HepG2 (cell line): ENCODE results near the gene SPINK9. TPM values are rescaled to one million over a fixed set of nuclear protein-coding genes. Genes with fewer than 3 reads are reported as not detected.

Source experiments
- ATAC-seq: fragments of 200-7000 bp; cut with Tn5 transposase; 3 replicates; pipeline ENCODE4 v1.9.1; 2020; ENCODE audit warnings: mild to moderate bottlenecking, moderate library complexity
- BruUV-seq: library from RNA; stranded (reverse); fragments of 400-500 nt; replicated peaks from 2 replicates; lab custom pipeline; 2021; lab: Mats Ljungman, UMichigan
- CTCF ChIA-PET: fragments of 300-600 bp; formaldehyde crosslinking; extraction: SDS; loops from one replicate; lab custom pipeline; 2021; ENCODE audit warnings: low total read pairs, inconsistent platforms, low intra/inter-chr PET ratio; lab: Yijun Ruan, JAX
- POLR2A ChIA-PET: fragments of 350-600 bp; sonication (Branson Sonifier 250); formaldehyde crosslinking; loops from one replicate; lab custom pipeline; 2020; ENCODE audit warnings: antibody characterized with exemption, inconsistent platforms; lab: Yijun Ruan, JAX
- DNase-seq: peaks from one replicate; pipeline ENCODE4 v3.0.0-alpha.2; 2015; ENCODE audit warnings: low spot score
- FAIRE-seq: peaks from 3 replicates; lab custom pipeline; 2011; peaks lifted over from hg19 to GRCh38; lab: Jason Lieb, UNC
- H2AFZ ChIP-seq: one replicate; pipeline ENCODE4 v1.6.1; 2011; ENCODE audit warnings: low read length, inconsistent platforms
- H3K27ac ChIP-seq: fragments of 300-600 bp; 3 replicates; pipeline ENCODE4 v1.8.0; 2011; ENCODE audit warnings: mixed run types, mild to moderate bottlenecking, mixed read lengths, low read length, inconsistent platforms; ENCODE audit not compliant: insufficient read depth; ENCODE audit errors: extremely low read length
- H3K27me3 ChIP-seq, 2 experiments: fragments of 200-600 bp in 1 of 2; 2 replicates in 1 of 2; 3 replicates in 1 of 2; pipeline versions ENCODE4 v1.6.0 to v1.8.0; 2011; ENCODE audit warnings: low read length in 2 of 2, mild to moderate bottlenecking in 2 of 2, moderate library complexity in 2 of 2, inconsistent platforms in 1 of 2; ENCODE audit not compliant: insufficient read depth in 2 of 2, control insufficient read depth in 1 of 2
- H3K36me3 ChIP-seq, 2 experiments: fragments of 200-600 bp in 1 of 2; replicated peaks in 1 of 2; 2 replicates in 1 of 2; 3 replicates in 1 of 2; pipeline versions ENCODE4 v1.5.1 to v1.8.0; 2011; ENCODE audit warnings: low read length in 2 of 2, inconsistent platforms in 1 of 2; ENCODE audit not compliant: insufficient read depth in 2 of 2, control insufficient read depth in 1 of 2
- H3K4me1 ChIP-seq: 2 replicates; pipeline ENCODE4 v1.5.1; 2012; ENCODE audit warnings: low read length, inconsistent platforms; ENCODE audit not compliant: insufficient read depth
- H3K4me2 ChIP-seq: 2 replicates; pipeline ENCODE4 v1.6.0; 2011; ENCODE audit warnings: low read depth, low read length, inconsistent platforms
- H3K4me3 ChIP-seq, 3 experiments: fragments of 200-600 bp in 1 of 3; sonication (generic), shearing (Covaris generic) in 1 of 3; replicated peaks in 1 of 3; 2 replicates each; pipeline ENCODE4 v1.5.1; 2011 to 2016; ENCODE audit warnings: low read length in 3 of 3, inconsistent platforms in 2 of 3, low read depth in 2 of 3, mild to moderate bottlenecking in 2 of 3, control low read depth in 1 of 3, mixed read lengths in 1 of 3; ENCODE audit not compliant: insufficient read depth in 1 of 3
- H3K79me2 ChIP-seq: one replicate; pipeline ENCODE4 v1.6.1; 2011; ENCODE audit warnings: low read length, inconsistent platforms; ENCODE audit not compliant: insufficient read depth
- H3K9ac ChIP-seq: 2 replicates; pipeline ENCODE4 v1.6.0; 2011; ENCODE audit warnings: mild to moderate bottlenecking, low read depth, low read length, inconsistent platforms; ENCODE audit not compliant: insufficient read depth
- H3K9me3 ChIP-seq: 2 replicates; pipeline ENCODE4 v1.5.1; 2012; ENCODE audit warnings: mild to moderate bottlenecking, low read length
- H4K20me1 ChIP-seq: 2 replicates; pipeline ENCODE4 v1.6.0; 2011; ENCODE audit warnings: inconsistent platforms, mild to moderate bottlenecking, low read length, moderate library complexity; ENCODE audit not compliant: insufficient read depth
- MAFK ChIP-seq, 2 experiments: IDR thresholded peaks in 1 of 2; conservative IDR thresholded peaks in 1 of 2; 2 replicates each; pipeline ENCODE4 v1.6.1; 2011; ENCODE audit warnings: improper control_type of control experiment in 2 of 2, low read length in 2 of 2
- MYNN ChIP-seq: sonication (generic); formaldehyde crosslinking; IDR thresholded peaks from 2 replicates; pipeline ENCODE4 v1.4.0; 2020; ENCODE audit warnings: mild to moderate bottlenecking, low read depth, missing genetic modification reagents
- ZNF317 ChIP-seq: sonication (generic); formaldehyde crosslinking; IDR thresholded peaks from 2 replicates; pipeline ENCODE4 v1.5.0; 2020; ENCODE audit warnings: mild to moderate bottlenecking, missing genetic modification reagents
- ZNF407 ChIP-seq: sonication (generic); formaldehyde crosslinking; IDR thresholded peaks from one replicate; pipeline ENCODE4 v1.5.1; 2020; ENCODE audit warnings: mild to moderate bottlenecking, missing genetic modification reagents; ENCODE audit errors: not compliant biosample characterization
- WGBS: methylation state at CpG from one replicate; pipeline ENCODE4 v1.1.6; 2017; ENCODE audit warnings: low lambda C conversion rate; 5-methylcytosine and 5-hydroxymethylcytosine counted together
- in situ Hi-C: cut with HindIII; loops from 2 replicates; pipeline ENCODE4 v1.10.0; 2017; ENCODE audit warnings: low pct_unique_long_range_greater_than_20kb; ENCODE audit not compliant: extremely low pct_ligation_motif_present
- intact Hi-C: fragments of 100-400 bp; cut with micrococcal nuclease; formaldehyde crosslinking; loops from one replicate; pipeline ENCODE4 v1.10.0; 2022; ENCODE audit not compliant: unreplicated experiment
- polyA plus RNA-seq, 8 experiments: library from polyadenylated mRNA; depleted of rRNA in 3 of 8; stranded (reverse) in 7 of 8; unstranded in 1 of 8; fragments of >200 nt; fragmentation: Illumina TruSeq in 4 of 8; extraction: Trizol in 4 of 8; gene quantifications; 2 replicates each; pipeline versions ENCODE4 v1.2.1 to v1.2.3, GENCODE V29; 2011 to 2016; ENCODE audit warnings: low read depth in 4 of 8, missing spikeins in 1 of 8, mixed read lengths in 1 of 8; ENCODE audit not compliant: insufficient read depth in 1 of 8
- total RNA-seq, 5 experiments: library from RNA; depleted of rRNA; stranded (reverse); fragments of >200 nt; fragmentation: Illumina TruSeq; extraction: Trizol; gene quantifications; 2 replicates each; pipeline ENCODE4 v1.2.3, GENCODE V29; 2016; ENCODE audit warnings: low read depth in 1 of 5

The SPINK9 gene
- total and polyA plus RNA-seq, 2 of the 13 experiments (the other 11 are each of a cell fraction or from before 2014, with no cell fraction given): not detected

GRCh38 chr5:148306446-148306845 lies 28.9 kb upstream of the SPINK9 start:
- TF ChIP-seq MYNN (no peak), MAFK (conservative IDR thresholded peaks at IDR 0.05 in 1 of 2, IDR thresholded peaks at IDR 0.05 in 1 of 2; ENCODE audit: low read length in 2 of 2) (no peak)
- POLR2A ChIA-PET: no interaction called here
- no TSS peak for BruUV-seq
- in situ Hi-C loops (no loop called here), intact Hi-C loops (no loop called here)
- Histone ChIP-seq H2AFZ (no peak overlapping the region), H4K20me1 (no peaks in the 10 kb centered on the region), H3K9me3 (no peaks in the 10 kb centered on the region), H3K27ac (no peak overlapping the region), H3K9ac (no peak overlapping the region), H3K4me3 (no peak overlapping the region), H3K4me1 (no peaks in the 10 kb centered on the region), H3K79me2 (no peaks in the 10 kb centered on the region), H3K4me2 (no peak overlapping the region), H3K27me3 (no peaks in the 10 kb centered on the region), H3K36me3 (no peaks in the 10 kb centered on the region)
- WGBS: 0% methylated on average over 1 of the region's 1 CpG
- DNase-seq (no peak), FAIRE-seq (no peak), ATAC-seq (no peak)
- CTCF ChIA-PET: no interaction called here

GRCh38 chr5:148309019-148309418 lies 26.3 kb upstream of the SPINK9 start:
- TF ChIP-seq ZNF317: peak; percentile 89
- no peak for TF ChIP-seq ZNF407 (CRISPR knock-in tag)
- TF ChIP-seq, all 625 proteins: peak for 1
- no peaks in the 10 kb centered on the region for H3K36me3 ChIP-seq
- ATAC-seq (no peak), DNase-seq (no peak), FAIRE-seq (no peak)
- 1% methylated on average over 3 of the region's 3 CpGs for WGBS
- no peak overlapping the region for H3K27ac ChIP-seq
- in situ Hi-C loops: no loop called here
- no peak overlapping the region for H3K4me3 ChIP-seq
- H2AFZ ChIP-seq: no peak overlapping the region
- no peaks in the 10 kb centered on the region for H4K20me1 ChIP-seq
- no TSS peak for BruUV-seq
- H3K4me1 ChIP-seq: no peaks in the 10 kb centered on the region
- POLR2A ChIA-PET: no interaction called here
- no peaks in the 10 kb centered on the region for H3K79me2 ChIP-seq
- H3K4me2 ChIP-seq: no peak overlapping the region
- no peaks in the 10 kb centered on the region for H3K9me3 ChIP-seq
- intact Hi-C loops: no loop called here
- no peak overlapping the region for H3K9ac ChIP-seq
- H3K27me3 ChIP-seq: no peaks in the 10 kb centered on the region
- CTCF ChIA-PET: no interaction called here
